Fibroblast of lung (primary cell): ENCODE measurements around the gene MRGPRF.

Experiments used
- EZH2 ChIP-seq: IDR thresholded peaks from 2 replicates; pipeline ENCODE4 v1.5.1; 2012; ENCODE audit warnings: low read length, control low read depth, mild to moderate bottlenecking; ENCODE audit errors: missing control alignments
- TF ChIP-seq, protein P1 (sequence below), 2 donors: IDR thresholded peaks in 1 of 2; conservative IDR thresholded peaks in 1 of 2; 1 replicate in 1 of 2; 2 replicates in 1 of 2; pipeline ENCODE4 v1.5.1; 2011 to 2012; ENCODE audit warnings: low read length in 2 of 2, control low read depth in 1 of 2, inconsistent platforms in 1 of 2, low read depth in 1 of 2, mild to moderate bottlenecking in 1 of 2

DNA sequence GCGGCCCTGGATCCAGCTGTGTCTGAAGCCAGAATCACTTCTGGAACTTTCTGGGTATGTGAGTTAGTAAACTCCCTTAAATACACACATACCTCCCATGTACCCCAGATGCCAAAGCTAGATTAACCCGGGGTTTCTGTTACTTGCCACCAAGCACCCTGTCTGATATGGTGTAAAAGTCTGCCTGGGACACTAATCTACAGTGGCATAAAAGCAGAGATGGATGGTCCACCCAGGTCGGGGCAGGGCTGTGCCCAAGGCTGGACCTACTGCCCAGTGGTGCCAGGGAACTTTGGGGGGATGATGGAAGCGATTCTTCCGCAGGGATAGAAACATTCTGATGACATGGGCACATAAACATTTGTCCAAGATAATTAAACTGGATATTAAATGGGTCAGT is 12.7 kb downstream of the MRGPRF start:
- no peak for TF ChIP-seq EZH2
- TF ChIP-seq, protein P1, sequence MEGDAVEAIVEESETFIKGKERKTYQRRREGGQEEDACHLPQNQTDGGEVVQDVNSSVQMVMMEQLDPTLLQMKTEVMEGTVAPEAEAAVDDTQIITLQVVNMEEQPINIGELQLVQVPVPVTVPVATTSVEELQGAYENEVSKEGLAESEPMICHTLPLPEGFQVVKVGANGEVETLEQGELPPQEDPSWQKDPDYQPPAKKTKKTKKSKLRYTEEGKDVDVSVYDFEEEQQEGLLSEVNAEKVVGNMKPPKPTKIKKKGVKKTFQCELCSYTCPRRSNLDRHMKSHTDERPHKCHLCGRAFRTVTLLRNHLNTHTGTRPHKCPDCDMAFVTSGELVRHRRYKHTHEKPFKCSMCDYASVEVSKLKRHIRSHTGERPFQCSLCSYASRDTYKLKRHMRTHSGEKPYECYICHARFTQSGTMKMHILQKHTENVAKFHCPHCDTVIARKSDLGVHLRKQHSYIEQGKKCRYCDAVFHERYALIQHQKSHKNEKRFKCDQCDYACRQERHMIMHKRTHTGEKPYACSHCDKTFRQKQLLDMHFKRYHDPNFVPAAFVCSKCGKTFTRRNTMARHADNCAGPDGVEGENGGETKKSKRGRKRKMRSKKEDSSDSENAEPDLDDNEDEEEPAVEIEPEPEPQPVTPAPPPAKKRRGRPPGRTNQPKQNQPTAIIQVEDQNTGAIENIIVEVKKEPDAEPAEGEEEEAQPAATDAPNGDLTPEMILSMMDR (conservative IDR thresholded peaks at IDR 0.05 in 1 of 2, IDR thresholded peaks at IDR 0.05 in 1 of 2; ENCODE audit: low read depth in 1 of 2, low read length in 2 of 2): no peak
